GM19035 (cell line): ENCODE measurements around the gene OASL.
A peak's percentile ranks its signal among the peaks of the same experiment; 100 is the strongest.
"Not testable (repeated sequence)": the region's sequence is repeated elsewhere in the genome, so short reads cannot be mapped to it uniquely, and the experiment has no call there.

Source experiments
- ATAC-seq: cut with Tn5 transposase; IDR thresholded peaks from one replicate; pipeline ENCODE4 v1.9.1; 2021; ENCODE audit not compliant: unreplicated experiment

OASL gene, protein sequence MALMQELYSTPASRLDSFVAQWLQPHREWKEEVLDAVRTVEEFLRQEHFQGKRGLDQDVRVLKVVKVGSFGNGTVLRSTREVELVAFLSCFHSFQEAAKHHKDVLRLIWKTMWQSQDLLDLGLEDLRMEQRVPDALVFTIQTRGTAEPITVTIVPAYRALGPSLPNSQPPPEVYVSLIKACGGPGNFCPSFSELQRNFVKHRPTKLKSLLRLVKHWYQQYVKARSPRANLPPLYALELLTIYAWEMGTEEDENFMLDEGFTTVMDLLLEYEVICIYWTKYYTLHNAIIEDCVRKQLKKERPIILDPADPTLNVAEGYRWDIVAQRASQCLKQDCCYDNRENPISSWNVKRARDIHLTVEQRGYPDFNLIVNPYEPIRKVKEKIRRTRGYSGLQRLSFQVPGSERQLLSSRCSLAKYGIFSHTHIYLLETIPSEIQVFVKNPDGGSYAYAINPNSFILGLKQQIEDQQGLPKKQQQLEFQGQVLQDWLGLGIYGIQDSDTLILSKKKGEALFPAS

DNA sequence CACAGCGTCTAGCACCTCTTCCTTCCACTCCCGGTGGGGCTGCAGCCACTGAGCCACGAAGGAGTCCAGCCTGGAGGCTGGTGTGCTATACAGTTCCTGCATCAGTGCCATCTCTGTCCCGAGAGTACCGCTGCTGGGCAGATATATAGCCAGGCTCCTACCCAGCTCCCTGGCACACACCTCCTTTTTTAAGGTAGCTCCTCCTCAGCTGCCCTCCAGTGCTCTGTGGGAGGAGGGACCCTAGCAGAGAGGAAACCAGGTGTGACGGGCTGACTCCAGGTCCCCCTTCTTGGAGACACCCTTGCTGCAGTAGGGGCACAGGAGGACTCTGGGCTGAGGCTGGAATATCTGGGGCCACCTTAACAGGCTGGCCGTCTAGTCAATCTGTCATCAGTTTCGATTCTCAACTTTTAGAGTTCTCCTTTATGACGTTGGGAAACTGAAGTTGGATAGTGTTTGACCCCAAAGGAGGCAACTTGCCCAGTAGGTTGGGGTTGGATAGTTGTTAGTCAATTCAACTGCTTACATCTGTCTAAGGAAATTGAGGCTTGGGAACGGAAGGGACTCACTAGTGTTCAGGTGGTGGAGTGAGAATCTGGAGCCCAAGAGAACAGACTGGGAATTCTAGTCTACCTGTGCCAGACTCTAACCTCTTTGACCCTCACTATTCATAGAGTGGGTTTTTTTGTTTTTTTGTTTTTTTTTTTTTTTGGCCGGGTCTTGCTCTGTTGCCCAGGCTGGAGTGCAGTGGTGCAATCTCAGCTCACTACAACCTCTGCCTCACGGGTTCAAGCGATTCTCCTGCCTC is at the start of gene OASL:
Gene OASL (minus strand): TSS at position 386 of the 808 bp plus-strand sequence. CDS start 275 bp downstream, at position 111.
- peak; percentile 75 for ATAC-seq

DNA sequence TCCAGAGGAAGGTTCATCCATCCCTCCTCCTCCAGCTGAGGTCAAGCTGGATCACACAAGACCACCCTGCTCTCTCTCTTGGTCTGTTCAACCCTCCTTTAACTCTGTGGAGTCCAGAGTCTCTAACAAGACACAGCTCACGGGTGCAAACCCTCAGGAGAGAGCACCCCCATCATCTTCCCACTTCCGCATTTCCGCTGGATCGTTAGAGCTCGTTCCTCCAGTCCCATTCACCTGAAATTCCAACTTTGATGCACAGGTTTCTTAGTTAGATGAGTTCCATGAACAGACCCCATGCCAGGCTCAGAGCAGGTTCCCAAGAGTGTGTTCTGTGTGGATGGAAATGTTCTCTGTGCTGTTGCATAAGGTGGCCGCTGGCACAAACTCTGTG is 49.1 kb upstream of the OASL start:
- ATAC-seq: no peak

DNA sequence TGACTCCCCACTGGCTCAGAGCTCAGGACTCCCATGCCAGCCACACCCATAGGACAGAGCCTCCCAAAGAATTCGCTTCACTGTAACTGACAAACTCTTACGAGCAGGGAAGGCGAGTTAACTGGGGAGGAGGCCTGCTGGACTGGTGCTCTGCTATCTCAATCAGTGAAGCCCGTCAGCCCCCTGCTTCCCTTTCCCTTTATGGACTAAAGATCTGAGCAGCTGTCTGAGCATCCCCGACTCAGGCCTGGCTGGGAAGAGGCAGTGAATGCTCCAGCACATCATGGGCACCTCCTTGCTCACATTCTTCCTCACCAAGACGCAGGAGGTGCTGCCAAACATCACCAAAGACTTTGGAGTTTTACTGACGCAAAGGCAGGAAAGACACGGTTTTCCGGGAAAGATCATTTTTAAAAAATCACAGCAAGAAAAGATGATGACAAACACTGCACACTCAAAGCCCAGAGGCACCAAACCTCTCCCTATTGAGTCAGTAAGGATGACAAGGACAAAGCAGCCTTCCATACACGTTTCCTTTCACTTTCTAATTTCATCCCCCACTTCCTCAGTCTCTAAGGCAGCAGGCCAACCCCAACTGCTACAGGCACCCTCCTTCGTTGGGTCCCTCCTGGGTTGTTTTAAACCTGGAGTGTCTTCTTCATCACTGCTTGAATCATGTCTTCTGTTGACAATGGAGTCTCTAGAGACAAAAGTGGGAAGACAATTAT is 48.6 kb upstream of the OASL start:
- ATAC-seq: no peak

DNA sequence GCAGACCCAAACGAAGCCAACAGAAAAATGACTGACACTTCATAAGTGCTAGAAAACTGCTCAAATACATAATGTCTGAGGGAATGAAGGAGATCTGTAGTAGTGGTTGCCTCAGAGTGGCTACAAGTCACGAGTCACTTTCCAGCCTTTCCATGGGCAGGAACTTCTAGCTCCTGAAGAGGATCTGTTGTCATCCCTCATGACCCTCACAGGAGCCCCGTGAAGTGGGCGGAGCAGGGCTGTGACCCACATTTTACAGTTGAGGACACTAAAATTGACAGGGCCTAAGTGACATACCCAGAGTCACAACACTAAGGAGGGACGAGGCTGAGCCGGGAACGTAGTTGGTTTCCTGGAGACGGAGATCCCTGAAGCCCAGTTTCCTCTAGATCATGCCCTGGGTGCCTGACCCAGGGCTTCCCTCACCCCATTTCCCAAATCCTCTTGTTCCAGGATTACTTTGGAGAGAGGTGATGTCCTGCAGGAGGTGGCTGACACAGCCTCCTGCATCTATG is 47.8 kb upstream of the OASL start:
- no peak for ATAC-seq

DNA sequence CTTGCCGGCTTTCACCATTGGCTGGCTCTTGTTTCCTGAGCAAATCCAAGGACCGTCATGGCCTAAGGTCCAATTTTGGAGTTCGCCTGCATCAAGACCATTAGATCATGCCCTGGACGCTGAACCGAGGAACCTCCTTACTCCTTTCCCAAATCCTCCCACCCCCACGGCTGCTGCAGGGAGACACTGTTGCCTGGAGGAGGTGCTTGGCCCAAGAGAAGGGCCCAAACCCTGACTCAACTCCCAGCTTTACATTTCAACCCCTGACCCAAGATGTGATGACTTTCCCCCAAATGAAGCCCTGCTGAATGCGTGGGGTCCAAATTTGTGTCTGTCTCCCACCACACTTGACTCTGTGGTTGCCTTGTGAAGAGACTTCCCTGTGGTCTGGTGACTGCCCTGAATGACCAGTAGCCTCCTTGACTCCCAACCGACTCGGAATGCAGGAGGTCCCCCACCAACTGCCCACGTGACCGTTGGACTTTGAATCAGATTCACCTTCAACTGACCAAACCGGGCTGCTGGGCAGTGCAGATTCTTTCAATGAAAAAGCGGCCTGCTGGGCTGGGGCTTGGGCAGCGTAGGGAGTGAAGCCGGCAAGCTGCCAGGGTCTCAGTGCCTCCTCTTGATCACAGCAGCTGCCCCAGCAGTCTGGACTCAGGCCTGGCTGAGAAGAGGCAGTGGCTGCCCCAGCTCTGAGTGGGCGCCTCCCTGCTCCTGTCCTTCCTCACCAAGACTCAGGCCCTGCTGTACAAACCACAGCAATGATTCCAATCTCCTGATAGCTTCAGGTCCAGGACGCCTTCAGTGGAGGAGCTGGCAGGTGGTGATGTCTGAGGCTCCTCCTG is 46.7 kb upstream of the OASL start:
- ATAC-seq: no peak

DNA sequence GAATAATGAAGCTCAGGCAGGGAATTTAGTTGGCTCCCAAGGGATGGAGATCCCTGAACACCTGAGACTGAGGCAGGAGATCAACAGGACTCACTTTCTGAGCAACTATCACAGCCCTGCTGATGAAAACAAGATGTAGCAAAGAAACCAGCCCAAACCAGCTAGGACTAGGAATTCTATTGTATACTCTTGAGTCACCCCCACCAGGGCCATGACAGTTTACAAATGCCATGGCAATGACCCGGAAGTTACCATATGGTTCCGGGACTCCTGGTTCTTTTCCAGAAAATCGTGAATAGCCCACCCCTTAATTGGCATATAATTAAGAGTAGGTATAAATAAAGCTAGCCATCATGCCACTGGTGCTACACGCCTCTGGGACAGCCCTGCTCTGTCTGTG is 46.0 kb upstream of the OASL start:
- no peak for ATAC-seq

DNA sequence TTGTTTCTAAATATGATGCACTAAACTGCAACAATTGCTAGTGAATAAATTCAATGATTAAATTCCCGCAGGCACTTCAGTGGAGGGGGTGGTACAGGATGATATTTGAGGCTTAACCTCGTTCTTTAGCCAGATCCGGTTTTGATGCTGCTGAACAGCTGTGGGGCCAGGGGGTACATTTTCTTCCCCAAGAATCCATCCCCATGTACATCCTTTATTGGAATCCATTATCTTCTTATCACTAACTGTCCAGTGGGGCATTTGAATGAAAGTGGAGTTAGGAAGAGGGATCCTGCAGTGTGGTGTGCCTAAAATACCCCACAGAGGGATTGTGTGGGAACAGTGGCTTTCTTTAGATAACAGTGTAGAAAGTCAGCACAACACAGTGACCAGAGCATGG is 45.2 kb upstream of the OASL start:
- no peak for ATAC-seq

DNA sequence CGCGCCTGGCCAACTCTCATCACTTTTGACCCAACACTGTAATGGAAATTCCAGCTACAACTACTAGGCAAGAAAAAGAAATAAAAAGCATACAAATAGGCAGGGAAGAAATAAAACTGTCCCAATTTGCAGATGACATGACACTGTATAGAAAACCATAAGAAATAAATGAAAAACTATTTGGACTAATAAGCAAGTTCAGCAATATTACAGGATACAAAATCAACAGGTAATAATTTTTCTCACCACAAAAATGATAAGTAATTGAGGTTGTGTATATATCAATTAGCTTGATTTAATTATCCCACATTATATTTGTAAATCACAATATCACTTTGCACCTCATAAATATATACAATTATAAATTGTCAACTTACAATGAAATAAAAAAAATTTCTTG is 41.9 kb upstream of the OASL start:
- no peak for ATAC-seq

DNA sequence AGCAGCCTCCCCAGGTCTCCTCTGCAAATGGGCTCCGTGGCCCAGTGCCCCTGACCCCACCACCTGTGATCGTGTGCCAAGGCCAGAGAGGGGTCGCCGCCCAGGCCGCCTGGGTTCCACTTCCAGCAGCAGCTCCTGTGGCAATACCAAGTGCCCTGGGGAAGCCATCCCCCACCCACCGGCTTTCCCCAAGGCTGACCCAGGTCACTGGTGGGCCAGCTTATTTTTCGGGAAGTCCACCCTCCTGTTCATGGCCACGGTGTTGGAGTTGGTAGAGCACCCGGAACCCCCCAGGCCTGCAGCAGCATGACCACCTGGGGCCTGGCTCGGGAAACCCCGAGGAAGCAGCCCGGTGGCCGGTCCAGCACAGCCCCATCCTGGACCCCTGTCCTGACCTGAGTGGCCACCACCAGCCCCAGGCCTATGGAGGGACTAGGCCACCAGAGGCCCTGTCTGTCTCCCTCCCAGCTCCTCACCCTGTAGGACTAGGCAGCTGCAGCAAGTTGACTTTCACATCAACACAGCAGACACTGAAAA is 40.8 kb upstream of the OASL start:
- no peak for ATAC-seq

DNA sequence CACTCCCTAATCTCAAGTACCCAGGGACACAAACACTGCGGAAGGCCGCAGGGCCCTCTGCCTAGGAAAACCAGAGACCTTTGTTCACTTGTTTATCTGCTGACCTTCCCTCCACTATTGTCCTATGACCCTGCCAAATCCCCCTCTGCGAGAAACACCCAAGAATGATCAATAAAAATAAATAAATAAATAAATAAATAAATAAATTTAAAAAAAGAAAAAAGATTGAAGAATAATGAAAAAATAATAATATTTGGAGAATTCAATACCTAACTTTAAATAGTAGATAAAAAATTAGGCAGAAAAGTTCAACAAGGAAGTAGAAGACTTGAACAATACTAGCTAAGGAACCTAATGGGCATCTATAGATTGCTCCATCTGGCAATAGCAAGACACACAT is 38.4 kb upstream of the OASL start:
- not testable (repeated sequence) for ATAC-seq

DNA sequence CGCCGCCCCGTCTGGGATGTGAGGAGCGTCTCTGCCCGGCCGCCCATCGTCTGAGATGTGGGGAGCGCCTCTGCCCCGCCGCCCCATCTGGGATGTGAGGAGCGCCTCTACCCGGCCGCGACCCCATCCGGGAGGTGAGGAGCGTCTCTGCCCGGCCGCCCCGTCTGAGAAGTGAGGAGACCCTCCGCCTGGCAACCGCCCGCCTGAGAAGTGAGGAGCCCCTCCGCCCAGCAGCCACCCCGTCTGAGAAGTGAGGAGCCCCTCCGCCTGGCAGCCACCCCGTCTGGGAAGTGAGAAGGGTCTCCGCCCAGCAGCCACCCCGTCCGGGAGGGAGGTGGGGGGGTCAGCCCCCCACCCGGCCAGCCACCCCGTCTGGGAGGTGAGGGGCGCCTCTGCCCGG is 36.9 kb upstream of the OASL start:
- ATAC-seq: not testable (repeated sequence)

DNA sequence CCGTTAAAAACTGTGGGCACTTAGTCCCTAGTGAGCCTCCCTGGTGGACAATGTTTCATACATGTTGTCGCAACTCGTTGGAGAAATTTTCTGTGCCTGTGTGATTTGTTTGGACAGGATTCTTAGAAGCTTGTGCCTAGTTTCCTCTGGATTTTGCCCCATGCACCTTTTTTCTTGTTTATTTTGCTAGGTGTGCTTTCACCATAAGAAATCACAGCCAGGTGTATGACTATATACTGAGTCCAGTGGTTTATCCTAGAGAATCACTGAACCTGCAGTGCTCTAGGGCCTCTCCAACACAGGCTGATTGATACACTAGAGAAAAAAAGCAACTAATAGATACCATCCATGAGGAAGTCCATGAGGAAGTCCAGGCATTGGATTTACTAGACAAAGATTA is 33.1 kb upstream of the OASL start:
- ATAC-seq: no peak

DNA sequence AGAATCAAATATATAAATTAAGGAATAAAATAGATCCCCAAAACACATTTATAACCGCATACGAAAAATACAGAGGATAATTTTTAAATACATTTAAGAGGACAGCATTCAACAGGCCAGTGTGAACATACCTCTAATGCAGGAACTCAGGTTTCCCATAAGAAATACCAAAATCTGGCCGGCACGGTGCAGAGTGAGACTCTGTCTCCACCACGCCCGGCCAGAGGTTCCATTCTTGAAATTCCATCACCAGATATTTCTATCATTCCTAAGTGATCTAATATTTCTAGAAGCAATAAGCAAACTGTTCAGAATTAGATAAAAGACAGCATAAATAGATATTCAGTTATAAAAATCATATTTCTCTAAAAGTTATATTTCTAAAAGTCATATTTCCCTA is 30.2 kb upstream of the OASL start:
- no peak for ATAC-seq

DNA sequence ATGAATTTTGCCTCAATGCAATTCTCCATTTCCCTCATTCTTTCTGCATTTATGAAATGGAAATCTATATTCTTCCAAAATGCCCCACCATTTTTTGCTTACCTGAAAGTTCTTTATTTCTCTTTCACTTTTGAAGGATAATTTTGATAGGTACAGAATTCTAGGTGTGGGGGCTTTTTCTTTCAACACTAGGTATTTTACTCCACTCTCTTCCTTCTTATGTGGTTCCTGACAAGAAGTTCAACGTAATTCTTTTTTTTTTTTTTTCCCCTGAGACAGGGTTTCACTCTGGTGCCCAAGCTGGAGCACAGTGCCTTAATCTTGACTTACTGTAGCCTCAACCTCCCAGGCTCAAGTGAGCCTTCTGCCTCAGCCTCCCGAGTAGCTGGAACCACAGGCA is 26.3 kb upstream of the OASL start:
- ATAC-seq: no peak

DNA sequence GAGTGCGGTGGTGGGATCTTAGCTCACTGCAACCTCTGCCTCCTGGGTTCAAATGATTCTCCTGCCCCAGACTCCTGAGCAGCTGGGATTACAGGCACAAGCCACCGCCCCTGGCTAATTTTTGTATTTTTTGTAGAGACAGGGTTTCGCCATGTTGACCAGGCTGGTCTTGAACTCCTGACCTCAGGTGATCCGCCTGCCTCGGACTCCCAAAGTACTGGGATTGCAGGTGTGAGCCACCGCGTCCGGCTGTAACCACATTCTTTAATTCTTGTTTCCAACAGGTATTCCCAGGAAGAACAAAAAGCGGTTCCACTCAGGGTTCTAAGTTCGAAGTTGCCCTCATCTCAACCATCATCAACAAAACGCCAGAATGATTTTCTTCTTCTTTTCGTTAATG is 25.5 kb upstream of the OASL start:
- ATAC-seq: not testable (repeated sequence)

DNA sequence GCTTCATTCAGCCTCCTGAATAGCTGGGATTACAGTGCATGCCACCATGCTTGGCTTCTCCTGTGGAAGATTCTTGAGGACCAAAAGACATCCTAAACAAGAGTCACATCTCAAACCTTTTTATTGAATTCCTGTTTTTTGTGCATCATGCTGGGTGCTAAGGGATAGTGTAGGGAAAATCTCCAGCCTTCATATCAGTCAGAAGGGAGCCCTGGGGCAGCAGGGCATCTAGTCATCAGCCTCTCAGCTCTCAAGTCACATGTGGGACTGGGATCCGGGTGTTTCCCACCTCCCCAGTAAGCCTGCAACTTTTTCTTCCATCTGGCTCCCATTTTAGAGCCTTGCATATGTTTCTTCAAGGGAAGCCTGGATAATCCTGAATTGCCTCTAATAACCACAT is 25.1 kb upstream of the OASL start:
- ATAC-seq: no peak

DNA sequence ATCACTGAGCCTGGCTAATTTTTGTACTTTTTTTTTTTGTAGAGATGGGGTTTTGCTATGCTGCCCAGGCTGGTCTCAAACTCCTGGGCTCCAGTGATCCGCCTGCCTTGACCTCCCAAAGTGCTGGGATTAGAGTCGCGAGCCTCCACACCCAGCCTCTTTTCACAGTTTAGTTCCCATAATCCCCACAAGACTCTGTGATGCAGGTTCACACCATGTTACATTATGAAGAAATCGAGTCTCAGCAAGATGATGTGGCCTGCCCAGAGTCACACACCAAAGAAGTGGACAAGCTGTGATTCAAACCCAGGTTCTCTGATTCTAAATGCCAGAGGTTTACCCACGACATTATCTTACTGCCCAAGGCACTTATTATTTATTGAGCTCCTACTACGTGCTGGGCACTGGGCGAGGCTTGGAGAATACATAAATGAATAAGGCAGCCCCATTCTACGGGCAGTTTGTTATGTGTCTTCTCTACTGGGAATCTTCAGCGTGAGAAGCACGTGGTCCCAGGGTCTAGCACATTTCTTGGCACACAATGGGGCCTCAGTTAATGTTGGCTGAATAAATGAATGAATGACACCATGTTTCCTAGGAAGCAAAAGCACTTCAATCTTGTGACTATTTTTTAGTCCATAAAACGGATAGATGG is 23.5 kb upstream of the OASL start:
- no peak for ATAC-seq

DNA sequence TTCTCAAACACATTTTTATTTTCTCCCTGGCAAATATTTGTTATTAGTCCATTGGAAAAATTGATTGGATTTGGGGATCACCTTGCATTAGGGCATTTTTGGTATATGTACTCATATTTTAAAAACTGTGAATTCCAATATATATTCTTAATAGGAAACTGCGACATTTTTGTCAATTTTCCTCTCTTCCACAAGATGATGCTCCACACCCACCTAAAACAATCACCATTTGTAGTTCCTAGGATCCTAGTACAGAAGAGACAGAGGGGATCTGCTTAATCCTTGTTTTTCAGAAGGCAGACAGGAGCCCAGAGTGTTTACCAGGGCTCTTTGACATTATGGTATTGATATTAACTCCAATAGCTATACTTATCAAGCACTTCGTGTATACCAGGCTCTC is 22.8 kb upstream of the OASL start:
- no peak for ATAC-seq

DNA sequence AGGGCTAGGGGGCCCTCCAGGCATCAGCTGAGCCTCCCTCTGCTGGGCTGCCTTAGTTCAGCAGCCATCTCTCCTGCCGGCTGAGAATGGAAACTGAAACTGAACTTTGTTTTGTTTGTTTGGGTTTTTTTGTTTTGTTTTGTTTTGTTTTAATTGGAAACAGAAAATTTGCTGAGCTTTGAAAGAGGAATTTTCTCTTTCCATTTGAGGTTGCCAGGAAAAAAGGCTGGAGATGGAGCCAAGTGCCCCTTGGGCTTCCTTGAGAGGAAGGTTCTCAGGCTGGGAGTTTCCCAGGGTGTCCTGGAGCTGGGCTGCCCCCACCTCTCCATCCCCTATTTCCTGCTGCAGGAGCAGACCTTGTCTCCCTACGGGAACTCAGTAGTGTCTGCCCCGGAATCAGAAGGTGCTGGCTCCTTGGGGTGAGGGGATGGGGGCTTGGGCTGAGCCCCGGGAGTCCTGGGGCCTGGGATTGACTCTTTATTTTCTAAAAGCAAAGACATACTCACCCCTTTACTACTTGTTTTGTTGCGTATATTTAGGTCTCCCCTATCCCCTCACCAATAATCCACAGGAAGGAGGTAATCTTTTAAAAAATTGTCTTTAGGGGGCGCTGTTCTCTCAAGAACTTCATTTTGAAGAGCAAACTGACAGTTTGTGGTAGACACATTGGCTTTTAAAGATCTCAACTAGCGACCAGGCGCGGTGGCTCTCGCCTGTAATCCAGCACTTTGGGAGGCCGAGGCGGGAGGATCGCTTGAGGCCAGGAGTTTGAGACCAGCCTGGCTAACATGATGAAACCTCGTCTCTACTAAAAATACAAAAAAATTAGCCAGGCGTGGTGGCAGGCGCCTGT is 21.3 kb upstream of the OASL start:
- ATAC-seq: peak; percentile 87
